Neutrophil (primary cell): ENCODE data around the gene GABRE.

Experiments used
- H3K27ac ChIP-seq: fragments of 200-600 bp; sonication (generic); 2 replicates; pipeline ENCODE4 v1.5.1; 2016; ENCODE audit warnings: mild to moderate bottlenecking, moderate library complexity
- H3K27me3 ChIP-seq: fragments of 200-600 bp; sonication (generic); 2 replicates; pipeline ENCODE4 v1.6.0; 2016; ENCODE audit warnings: mild to moderate bottlenecking
- H3K36me3 ChIP-seq: fragments of 200-600 bp; sonication (generic); 2 replicates; pipeline ENCODE4 v1.5.1; 2017
- H3K4me1 ChIP-seq, 2 experiments: fragments of 200-600 bp in 1 of 2; sonication (generic) in 1 of 2; 1 replicate in 1 of 2; 2 replicates in 1 of 2; pipeline versions ENCODE4 v1.5.1 to v1.6.1; 2013 to 2016; ENCODE audit warnings: low read depth in 1 of 2, low read length in 1 of 2, mild to moderate bottlenecking in 1 of 2, moderate library complexity in 1 of 2; ENCODE audit not compliant: control insufficient read depth in 1 of 2, insufficient read depth in 1 of 2
- H3K4me3 ChIP-seq, 2 experiments: fragments of 200-600 bp in 1 of 2; sonication (generic) in 1 of 2; 1 replicate in 1 of 2; 2 replicates in 1 of 2; pipeline ENCODE4 v1.5.1; 2013 to 2016; ENCODE audit warnings: low read depth in 1 of 2, low read length in 1 of 2, mild to moderate bottlenecking in 1 of 2, moderate library complexity in 1 of 2
- H3K9me3 ChIP-seq: fragments of 200-600 bp; sonication (generic); 2 replicates; pipeline ENCODE4 v1.5.1; 2016
- CTCF ChIP-seq: fragments of 200-600 bp; sonication (generic); IDR thresholded peaks from 2 replicates; pipeline ENCODE4 v1.5.1; 2016; ENCODE audit warnings: antibody characterized with exemption

The GABRE gene, protein sequence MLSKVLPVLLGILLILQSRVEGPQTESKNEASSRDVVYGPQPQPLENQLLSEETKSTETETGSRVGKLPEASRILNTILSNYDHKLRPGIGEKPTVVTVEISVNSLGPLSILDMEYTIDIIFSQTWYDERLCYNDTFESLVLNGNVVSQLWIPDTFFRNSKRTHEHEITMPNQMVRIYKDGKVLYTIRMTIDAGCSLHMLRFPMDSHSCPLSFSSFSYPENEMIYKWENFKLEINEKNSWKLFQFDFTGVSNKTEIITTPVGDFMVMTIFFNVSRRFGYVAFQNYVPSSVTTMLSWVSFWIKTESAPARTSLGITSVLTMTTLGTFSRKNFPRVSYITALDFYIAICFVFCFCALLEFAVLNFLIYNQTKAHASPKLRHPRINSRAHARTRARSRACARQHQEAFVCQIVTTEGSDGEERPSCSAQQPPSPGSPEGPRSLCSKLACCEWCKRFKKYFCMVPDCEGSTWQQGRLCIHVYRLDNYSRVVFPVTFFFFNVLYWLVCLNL

GRCh38 chrX:151974336-151975227, at the start of gene GABRE:
Gene GABRE, minus strand, starts transcription at chrX:151974676. Its CDS starts 51 bp downstream, at chrX:151974625.
- no peaks in the 10 kb centered on the region for H3K36me3 ChIP-seq
- no peaks in the 10 kb centered on the region for H3K4me1 ChIP-seq
- no peak within 1 kb of the TSS for H3K4me3 ChIP-seq
- peaks cover 37% of the 10 kb centered on the region for H3K27me3 ChIP-seq
- TF ChIP-seq CTCF = no peak
- no peaks in the 10 kb centered on the region for H3K9me3 ChIP-seq
- no peak within 1 kb of the TSS for H3K27ac ChIP-seq

DNA sequence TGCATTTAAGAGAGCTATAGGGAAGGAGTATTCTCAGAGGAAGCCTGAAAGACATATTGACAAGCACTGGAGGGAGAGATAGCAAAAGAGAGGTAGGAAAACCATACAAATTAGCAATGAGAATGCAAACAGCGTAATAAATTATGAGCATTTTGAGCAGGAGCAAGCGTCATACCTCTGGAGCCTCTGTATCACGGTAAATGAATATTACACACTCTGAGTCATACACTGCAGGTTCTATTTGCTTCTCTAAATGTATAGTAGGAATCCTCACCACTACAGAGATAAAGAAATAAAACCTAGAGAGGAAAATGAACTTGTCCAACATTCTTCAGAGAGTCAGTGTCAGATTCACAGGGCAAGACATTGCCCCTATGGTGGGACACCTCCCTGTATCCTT, 46.4 kb upstream of the GABRE start:
- Histone ChIP-seq H3K27ac (no peak overlapping the region), H3K4me3 (no peak overlapping the region), H3K4me1 (no peaks in the 10 kb centered on the region), H3K9me3 (no peaks in the 10 kb centered on the region), H3K27me3 (no peaks in the 10 kb centered on the region), H3K36me3 (no peaks in the 10 kb centered on the region)
- TF ChIP-seq CTCF = no peak

DNA sequence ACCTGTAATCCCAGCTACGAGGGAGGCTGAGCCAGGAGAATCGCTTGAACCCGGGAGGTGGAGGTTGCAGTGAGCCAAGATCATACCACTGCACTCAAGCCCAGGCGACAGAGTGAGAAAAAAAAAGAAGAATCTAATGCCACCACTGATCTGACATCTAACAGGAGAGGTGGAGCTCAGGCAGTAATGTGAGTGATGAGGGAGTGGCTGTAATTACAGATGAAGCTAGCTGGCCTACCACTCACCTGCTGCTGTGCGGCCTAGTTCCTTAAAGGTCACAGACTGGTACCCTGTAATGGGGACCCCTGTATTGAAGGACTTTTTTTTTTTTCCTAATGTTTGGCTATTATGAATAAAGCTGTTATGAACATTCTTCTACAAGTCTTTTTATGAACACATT, 25.3 kb upstream of the GABRE start:
- no peak for TF ChIP-seq CTCF
- Histone ChIP-seq H3K4me3 (no peak overlapping the region), H3K9me3 (no peaks in the 10 kb centered on the region), H3K36me3 (no peaks in the 10 kb centered on the region), H3K27ac (no peak overlapping the region), H3K27me3 (no peaks in the 10 kb centered on the region), H3K4me1 (no peaks in the 10 kb centered on the region)

- no peak overlapping the region for H3K27ac ChIP-seq
- no peak for TF ChIP-seq CTCF
Measured at GRCh38 chrX:151997539-151997938, 23.1 kb upstream of the GABRE start.

DNA sequence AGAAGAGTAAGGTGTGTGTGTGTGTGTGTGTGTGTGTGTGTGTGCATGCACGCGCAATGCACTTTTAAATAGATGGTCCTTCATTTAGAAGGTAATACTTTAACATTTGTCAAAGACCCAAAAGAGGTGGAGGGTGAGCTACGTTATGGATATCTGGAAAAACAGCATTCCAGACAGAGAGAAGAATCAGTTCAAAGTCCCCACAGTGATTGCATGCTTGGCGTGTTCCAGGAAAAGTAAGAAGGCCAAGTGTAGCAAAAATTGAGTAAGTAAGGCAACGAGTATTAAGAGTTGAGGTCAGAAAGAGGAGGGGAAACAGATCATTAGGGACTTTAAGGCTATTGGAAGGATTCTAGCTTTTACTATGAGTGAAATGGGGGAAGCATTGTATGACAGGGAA, 21.9 kb upstream of the GABRE start:
- H3K27ac ChIP-seq = no peak overlapping the region
- H3K9me3 ChIP-seq = no peaks in the 10 kb centered on the region
- TF ChIP-seq CTCF = no peak
- no peak overlapping the region for H3K4me3 ChIP-seq
- H3K27me3 ChIP-seq = no peaks in the 10 kb centered on the region
- H3K36me3 ChIP-seq = no peaks in the 10 kb centered on the region
- no peaks in the 10 kb centered on the region for H3K4me1 ChIP-seq

More at GRCh38 chrX:151997539-151997938, 23.1 kb upstream of the GABRE start:
- Histone ChIP-seq H3K27me3 (no peaks in the 10 kb centered on the region), H3K9me3 (no peaks in the 10 kb centered on the region), H3K4me1 (no peaks in the 10 kb centered on the region), H3K4me3 (no peak overlapping the region), H3K36me3 (no peaks in the 10 kb centered on the region)
